ENCODE results near the gene MRPS27.

DNA sequence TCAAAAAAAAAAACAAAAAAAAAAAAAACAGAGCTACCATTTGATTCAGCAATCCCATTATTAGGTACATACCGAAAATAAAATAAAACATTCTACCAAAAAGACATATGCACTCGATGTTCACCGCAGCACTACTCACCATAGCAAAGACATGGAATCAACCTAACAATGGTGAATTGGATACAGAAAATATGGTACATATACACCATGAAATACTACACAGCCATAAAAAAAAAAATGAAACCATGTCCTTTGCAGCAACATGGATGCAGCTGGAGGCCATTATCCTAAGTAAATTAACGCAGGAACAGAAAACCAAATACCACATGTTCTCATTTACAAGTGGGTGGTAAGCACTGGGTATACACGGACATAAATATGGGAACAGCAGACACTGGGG is 21.3 kb downstream of the MRPS27 start:
- TF ChIP-seq POLR2AphosphoS5 (IDR thresholded peaks at IDR 0.05) (no peak), POLR2A (IDR thresholded peaks at IDR 0.05) (no peak)
- TF ChIP-seq, protein P1, sequence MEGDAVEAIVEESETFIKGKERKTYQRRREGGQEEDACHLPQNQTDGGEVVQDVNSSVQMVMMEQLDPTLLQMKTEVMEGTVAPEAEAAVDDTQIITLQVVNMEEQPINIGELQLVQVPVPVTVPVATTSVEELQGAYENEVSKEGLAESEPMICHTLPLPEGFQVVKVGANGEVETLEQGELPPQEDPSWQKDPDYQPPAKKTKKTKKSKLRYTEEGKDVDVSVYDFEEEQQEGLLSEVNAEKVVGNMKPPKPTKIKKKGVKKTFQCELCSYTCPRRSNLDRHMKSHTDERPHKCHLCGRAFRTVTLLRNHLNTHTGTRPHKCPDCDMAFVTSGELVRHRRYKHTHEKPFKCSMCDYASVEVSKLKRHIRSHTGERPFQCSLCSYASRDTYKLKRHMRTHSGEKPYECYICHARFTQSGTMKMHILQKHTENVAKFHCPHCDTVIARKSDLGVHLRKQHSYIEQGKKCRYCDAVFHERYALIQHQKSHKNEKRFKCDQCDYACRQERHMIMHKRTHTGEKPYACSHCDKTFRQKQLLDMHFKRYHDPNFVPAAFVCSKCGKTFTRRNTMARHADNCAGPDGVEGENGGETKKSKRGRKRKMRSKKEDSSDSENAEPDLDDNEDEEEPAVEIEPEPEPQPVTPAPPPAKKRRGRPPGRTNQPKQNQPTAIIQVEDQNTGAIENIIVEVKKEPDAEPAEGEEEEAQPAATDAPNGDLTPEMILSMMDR (IDR thresholded peaks at IDR 0.05): no peak

Data from transverse colon (tissue), 4 donors.